HG03045 (cell line): ENCODE data around the gene MYBPHL.

Experiments used
- ATAC-seq: cut with Tn5 transposase; IDR thresholded peaks from one replicate; pipeline ENCODE4 v1.9.1; 2021; ENCODE audit warnings: mild to moderate bottlenecking, moderate library complexity; ENCODE audit not compliant: unreplicated experiment

Gene MYBPHL

GRCh38 chr1:109306832-109307273 lies at the start of gene MYBPHL:
TSS of gene MYBPHL (minus strand) at chr1:109307011. CDS start at chr1:109306991, 20 bp downstream.
- no peak for ATAC-seq

GRCh38 chr1:109356505-109356904 lies 49.7 kb upstream of the MYBPHL start:
- ATAC-seq, result no peak

- ATAC-seq, result no peak
Observed at GRCh38 chr1:109354929-109355328, 48.1 kb upstream of the MYBPHL start.

- no peak for ATAC-seq
Observed at GRCh38 chr1:109351457-109351856, 44.6 kb upstream of the MYBPHL start.

GRCh38 chr1:109350655-109351054 lies 43.8 kb upstream of the MYBPHL start:
- no peak for ATAC-seq

GRCh38 chr1:109350182-109350581 lies 43.4 kb upstream of the MYBPHL start:
- no peak for ATAC-seq

- ATAC-seq, result no peak
Observed at GRCh38 chr1:109347511-109347910, 40.7 kb upstream of the MYBPHL start.

- no peak for ATAC-seq
Observed at GRCh38 chr1:109341944-109342930, 35.4 kb upstream of the MYBPHL start.

GRCh38 chr1:109338608-109339007 lies 31.8 kb upstream of the MYBPHL start:
- no peak for ATAC-seq

GRCh38 chr1:109338091-109338490 lies 31.3 kb upstream of the MYBPHL start:
- no peak for ATAC-seq

- no peak for ATAC-seq
Observed at GRCh38 chr1:109335091-109335490, 28.3 kb upstream of the MYBPHL start.

- no peak for ATAC-seq
Observed at GRCh38 chr1:109331113-109331512, 24.3 kb upstream of the MYBPHL start.

- ATAC-seq, result no peak
Observed at GRCh38 chr1:109327285-109327684, 20.5 kb upstream of the MYBPHL start.

GRCh38 chr1:109322974-109323373 lies 16.2 kb upstream of the MYBPHL start:
- no peak for ATAC-seq

GRCh38 chr1:109319114-109319513 lies 12.3 kb upstream of the MYBPHL start:
- no peak for ATAC-seq

- ATAC-seq, result no peak
Observed at GRCh38 chr1:109316506-109316905, 9.7 kb upstream of the MYBPHL start.

GRCh38 chr1:109315288-109315687 lies 8.5 kb upstream of the MYBPHL start:
- ATAC-seq, result no peak

- no peak for ATAC-seq
Observed at GRCh38 chr1:109314795-109315194, 8.0 kb upstream of the MYBPHL start.

GRCh38 chr1:109312978-109313775 lies 6.4 kb upstream of the MYBPHL start:
- ATAC-seq, result no peak

- ATAC-seq, result no peak
Observed at GRCh38 chr1:109312246-109312645, 5.4 kb upstream of the MYBPHL start.

- ATAC-seq, result no peak
Observed at GRCh38 chr1:109309347-109309746, 2.5 kb upstream of the MYBPHL start.
